K562 (cell line): ENCODE data around the gene PDLIM7. TPM values are rescaled to one million over a fixed set of nuclear protein-coding genes. Genes with fewer than 3 reads are reported as not detected.

ENCODE experiments used
- DIDO1 ChIP-seq: fragments of 450-650 bp; IDR thresholded peaks from 2 replicates; pipeline ENCODE4 v1.6.1; 2016; ENCODE audit warnings: low read depth, missing biosample characterization, missing genetic modification characterization
- E2F4 ChIP-seq: sonication (generic); formaldehyde crosslinking; IDR thresholded peaks from 2 replicates; pipeline ENCODE4 v1.8.0; 2022; ENCODE audit warnings: mild to moderate bottlenecking, low read depth, missing genetic modification reagents
- JUND ChIP-seq, 2 experiments: IDR thresholded peaks; 2 replicates in 1 of 2; 3 replicates in 1 of 2; pipeline ENCODE4 v1.6.1; 2011; ENCODE audit warnings: borderline replicate concordance in 2 of 2, low read depth in 2 of 2, low read length in 2 of 2, improper control_type of control experiment in 1 of 2, missing biosample characterization in 1 of 2, missing genetic modification characterization in 1 of 2, missing genetic modification reagents in 1 of 2
- SMARCA4 ChIP-seq: fragments of 450-650 bp; IDR thresholded peaks from 2 replicates; pipeline ENCODE4 v1.6.1; 2016
- TAL1 ChIP-seq: fragments of 450-650 bp; IDR thresholded peaks from 2 replicates; pipeline ENCODE4 v1.6.1; 2016; ENCODE audit warnings: mild to moderate bottlenecking
- TFAP4 ChIP-seq: sonication (generic); formaldehyde crosslinking; IDR thresholded peaks from 2 replicates; pipeline ENCODE4 v1.8.0; 2022; ENCODE audit warnings: missing genetic modification reagents, mild to moderate bottlenecking, moderate library complexity, borderline replicate concordance
- polyA plus RNA-seq, 8 experiments: library from polyadenylated mRNA; depleted of rRNA in 4 of 8; stranded (reverse) in 5 of 8; unstranded in 3 of 8; fragments of >200 nt; fragmentation: Nextera tagmentation in 2 of 8; fragmentation: Illumina TruSeq in 1 of 8; extraction: Ambion mirVana in 2 of 8; extraction: Trizol in 1 of 8; gene quantifications; 2 replicates each; pipeline versions ENCODE4 v1.2.1 to v1.2.3, GENCODE V29; 2011 to 2014; ENCODE audit warnings: inconsistent platforms in 1 of 8, missing spikeins in 1 of 8
- total RNA-seq, 7 experiments: library from RNA; depleted of rRNA in 6 of 7; stranded (reverse); fragments of >200 nt in 6 of 7; fragmentation: Illumina TruSeq in 2 of 7; extraction: Trizol in 2 of 7; gene quantifications; 2 replicates each; pipeline versions ENCODE4 v1.2.1 to v1.2.3, GENCODE V29; 2011 to 2021; ENCODE audit warnings: low replicate concordance in 1 of 7
- TF ChIP-seq, protein P1 (sequence below): fragments of 450-650 bp; IDR thresholded peaks from 2 replicates; pipeline ENCODE4 v1.6.1; 2016; ENCODE audit warnings: mild to moderate bottlenecking, moderate library complexity
- TF ChIP-seq, protein P2 (sequence below): sonication (generic); formaldehyde crosslinking; IDR thresholded peaks from 2 replicates; pipeline ENCODE4 v1.8.1; 2023; ENCODE audit warnings: missing genetic modification reagents, mild to moderate bottlenecking, borderline replicate concordance

Gene PDLIM7
- total and polyA plus RNA-seq, 9 of the 15 experiments (the other 6 are each of a cell fraction or from before 2014, with no cell fraction given) = 2.1 to 124 (median 32.6) TPM

DNA sequence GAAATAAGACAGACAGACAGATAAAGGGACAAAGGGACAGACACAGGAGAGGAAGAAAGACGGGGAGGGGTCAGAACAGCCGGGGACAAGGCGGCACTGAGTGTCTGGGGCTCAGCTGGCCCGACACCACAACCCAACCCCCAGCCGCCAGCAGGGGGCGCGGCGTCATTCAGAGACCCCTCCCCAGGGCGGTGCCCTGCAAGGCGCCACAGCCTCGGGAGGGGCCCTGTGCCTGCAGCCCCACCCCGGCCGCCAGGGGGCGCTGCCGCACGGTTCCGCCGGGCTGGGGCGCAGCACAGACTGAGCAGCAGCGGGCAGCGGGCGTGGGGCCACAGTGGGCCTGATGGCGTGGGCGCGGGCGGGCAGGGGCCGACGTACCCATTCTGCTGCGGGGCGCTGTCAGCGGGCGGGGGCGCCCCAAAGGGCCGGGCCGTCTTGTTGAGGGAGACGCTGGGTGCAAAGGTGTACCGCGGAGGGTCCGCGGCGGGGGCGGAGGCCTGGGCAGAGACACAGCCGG lies 5.9 kb downstream of the PDLIM7 start (continued):
- TF ChIP-seq, protein P1, sequence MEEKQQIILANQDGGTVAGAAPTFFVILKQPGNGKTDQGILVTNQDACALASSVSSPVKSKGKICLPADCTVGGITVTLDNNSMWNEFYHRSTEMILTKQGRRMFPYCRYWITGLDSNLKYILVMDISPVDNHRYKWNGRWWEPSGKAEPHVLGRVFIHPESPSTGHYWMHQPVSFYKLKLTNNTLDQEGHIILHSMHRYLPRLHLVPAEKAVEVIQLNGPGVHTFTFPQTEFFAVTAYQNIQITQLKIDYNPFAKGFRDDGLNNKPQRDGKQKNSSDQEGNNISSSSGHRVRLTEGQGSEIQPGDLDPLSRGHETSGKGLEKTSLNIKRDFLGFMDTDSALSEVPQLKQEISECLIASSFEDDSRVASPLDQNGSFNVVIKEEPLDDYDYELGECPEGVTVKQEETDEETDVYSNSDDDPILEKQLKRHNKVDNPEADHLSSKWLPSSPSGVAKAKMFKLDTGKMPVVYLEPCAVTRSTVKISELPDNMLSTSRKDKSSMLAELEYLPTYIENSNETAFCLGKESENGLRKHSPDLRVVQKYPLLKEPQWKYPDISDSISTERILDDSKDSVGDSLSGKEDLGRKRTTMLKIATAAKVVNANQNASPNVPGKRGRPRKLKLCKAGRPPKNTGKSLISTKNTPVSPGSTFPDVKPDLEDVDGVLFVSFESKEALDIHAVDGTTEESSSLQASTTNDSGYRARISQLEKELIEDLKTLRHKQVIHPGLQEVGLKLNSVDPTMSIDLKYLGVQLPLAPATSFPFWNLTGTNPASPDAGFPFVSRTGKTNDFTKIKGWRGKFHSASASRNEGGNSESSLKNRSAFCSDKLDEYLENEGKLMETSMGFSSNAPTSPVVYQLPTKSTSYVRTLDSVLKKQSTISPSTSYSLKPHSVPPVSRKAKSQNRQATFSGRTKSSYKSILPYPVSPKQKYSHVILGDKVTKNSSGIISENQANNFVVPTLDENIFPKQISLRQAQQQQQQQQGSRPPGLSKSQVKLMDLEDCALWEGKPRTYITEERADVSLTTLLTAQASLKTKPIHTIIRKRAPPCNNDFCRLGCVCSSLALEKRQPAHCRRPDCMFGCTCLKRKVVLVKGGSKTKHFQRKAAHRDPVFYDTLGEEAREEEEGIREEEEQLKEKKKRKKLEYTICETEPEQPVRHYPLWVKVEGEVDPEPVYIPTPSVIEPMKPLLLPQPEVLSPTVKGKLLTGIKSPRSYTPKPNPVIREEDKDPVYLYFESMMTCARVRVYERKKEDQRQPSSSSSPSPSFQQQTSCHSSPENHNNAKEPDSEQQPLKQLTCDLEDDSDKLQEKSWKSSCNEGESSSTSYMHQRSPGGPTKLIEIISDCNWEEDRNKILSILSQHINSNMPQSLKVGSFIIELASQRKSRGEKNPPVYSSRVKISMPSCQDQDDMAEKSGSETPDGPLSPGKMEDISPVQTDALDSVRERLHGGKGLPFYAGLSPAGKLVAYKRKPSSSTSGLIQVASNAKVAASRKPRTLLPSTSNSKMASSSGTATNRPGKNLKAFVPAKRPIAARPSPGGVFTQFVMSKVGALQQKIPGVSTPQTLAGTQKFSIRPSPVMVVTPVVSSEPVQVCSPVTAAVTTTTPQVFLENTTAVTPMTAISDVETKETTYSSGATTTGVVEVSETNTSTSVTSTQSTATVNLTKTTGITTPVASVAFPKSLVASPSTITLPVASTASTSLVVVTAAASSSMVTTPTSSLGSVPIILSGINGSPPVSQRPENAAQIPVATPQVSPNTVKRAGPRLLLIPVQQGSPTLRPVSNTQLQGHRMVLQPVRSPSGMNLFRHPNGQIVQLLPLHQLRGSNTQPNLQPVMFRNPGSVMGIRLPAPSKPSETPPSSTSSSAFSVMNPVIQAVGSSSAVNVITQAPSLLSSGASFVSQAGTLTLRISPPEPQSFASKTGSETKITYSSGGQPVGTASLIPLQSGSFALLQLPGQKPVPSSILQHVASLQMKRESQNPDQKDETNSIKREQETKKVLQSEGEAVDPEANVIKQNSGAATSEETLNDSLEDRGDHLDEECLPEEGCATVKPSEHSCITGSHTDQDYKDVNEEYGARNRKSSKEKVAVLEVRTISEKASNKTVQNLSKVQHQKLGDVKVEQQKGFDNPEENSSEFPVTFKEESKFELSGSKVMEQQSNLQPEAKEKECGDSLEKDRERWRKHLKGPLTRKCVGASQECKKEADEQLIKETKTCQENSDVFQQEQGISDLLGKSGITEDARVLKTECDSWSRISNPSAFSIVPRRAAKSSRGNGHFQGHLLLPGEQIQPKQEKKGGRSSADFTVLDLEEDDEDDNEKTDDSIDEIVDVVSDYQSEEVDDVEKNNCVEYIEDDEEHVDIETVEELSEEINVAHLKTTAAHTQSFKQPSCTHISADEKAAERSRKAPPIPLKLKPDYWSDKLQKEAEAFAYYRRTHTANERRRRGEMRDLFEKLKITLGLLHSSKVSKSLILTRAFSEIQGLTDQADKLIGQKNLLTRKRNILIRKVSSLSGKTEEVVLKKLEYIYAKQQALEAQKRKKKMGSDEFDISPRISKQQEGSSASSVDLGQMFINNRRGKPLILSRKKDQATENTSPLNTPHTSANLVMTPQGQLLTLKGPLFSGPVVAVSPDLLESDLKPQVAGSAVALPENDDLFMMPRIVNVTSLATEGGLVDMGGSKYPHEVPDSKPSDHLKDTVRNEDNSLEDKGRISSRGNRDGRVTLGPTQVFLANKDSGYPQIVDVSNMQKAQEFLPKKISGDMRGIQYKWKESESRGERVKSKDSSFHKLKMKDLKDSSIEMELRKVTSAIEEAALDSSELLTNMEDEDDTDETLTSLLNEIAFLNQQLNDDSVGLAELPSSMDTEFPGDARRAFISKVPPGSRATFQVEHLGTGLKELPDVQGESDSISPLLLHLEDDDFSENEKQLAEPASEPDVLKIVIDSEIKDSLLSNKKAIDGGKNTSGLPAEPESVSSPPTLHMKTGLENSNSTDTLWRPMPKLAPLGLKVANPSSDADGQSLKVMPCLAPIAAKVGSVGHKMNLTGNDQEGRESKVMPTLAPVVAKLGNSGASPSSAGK = no peak
- TF ChIP-seq, protein P2, sequence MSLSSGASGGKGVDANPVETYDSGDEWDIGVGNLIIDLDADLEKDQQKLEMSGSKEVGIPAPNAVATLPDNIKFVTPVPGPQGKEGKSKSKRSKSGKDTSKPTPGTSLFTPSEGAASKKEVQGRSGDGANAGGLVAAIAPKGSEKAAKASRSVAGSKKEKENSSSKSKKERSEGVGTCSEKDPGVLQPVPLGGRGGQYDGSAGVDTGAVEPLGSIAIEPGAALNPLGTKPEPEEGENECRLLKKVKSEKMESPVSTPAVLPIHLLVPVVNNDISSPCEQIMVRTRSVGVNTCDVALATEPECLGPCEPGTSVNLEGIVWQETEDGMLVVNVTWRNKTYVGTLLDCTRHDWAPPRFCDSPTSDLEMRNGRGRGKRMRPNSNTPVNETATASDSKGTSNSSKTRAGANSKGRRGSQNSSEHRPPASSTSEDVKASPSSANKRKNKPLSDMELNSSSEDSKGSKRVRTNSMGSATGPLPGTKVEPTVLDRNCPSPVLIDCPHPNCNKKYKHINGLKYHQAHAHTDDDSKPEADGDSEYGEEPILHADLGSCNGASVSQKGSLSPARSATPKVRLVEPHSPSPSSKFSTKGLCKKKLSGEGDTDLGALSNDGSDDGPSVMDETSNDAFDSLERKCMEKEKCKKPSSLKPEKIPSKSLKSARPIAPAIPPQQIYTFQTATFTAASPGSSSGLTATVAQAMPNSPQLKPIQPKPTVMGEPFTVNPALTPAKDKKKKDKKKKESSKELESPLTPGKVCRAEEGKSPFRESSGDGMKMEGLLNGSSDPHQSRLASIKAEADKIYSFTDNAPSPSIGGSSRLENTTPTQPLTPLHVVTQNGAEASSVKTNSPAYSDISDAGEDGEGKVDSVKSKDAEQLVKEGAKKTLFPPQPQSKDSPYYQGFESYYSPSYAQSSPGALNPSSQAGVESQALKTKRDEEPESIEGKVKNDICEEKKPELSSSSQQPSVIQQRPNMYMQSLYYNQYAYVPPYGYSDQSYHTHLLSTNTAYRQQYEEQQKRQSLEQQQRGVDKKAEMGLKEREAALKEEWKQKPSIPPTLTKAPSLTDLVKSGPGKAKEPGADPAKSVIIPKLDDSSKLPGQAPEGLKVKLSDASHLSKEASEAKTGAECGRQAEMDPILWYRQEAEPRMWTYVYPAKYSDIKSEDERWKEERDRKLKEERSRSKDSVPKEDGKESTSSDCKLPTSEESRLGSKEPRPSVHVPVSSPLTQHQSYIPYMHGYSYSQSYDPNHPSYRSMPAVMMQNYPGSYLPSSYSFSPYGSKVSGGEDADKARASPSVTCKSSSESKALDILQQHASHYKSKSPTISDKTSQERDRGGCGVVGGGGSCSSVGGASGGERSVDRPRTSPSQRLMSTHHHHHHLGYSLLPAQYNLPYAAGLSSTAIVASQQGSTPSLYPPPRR (CRISPR knock-in tag) = no peak
- TF ChIP-seq JUND (IDR thresholded peaks at IDR 0.05; ENCODE audit: borderline replicate concordance, low read depth, low read length) = peak; percentile 55
- TF ChIP-seq JUND (tag; IDR thresholded peaks at IDR 0.05; ENCODE audit: borderline replicate concordance, low read depth, low read length) = no peak; the same call in 2 of the 3 replicates
- no peak for TF ChIP-seq E2F4
- TF ChIP-seq DIDO1 (tag) = no peak
- TF ChIP-seq SMARCA4 = no peak
- TF ChIP-seq TFAP4 (CRISPR knock-in tag) = peak; percentile 98
- TF ChIP-seq TAL1 = no peak
